ENCODE data around the gene IL17RB.

The IL17RB gene

GRCh38 chr3:53891497-53892285, 45.3 kb downstream of the IL17RB start, which contains the start of gene SELENOK:
Gene SELENOK (minus strand): TSS chr3:53891859.
- TF ChIP-seq REST (IDR thresholded peaks at IDR 0.05; ENCODE audit: insufficient read depth in 1 of 2, low read depth in 2 of 2, low read length in 2 of 2) (no peak), SIN3A (IDR thresholded peaks at IDR 0.05; ENCODE audit: borderline replicate concordance, insufficient read depth, low read length) (peak; percentile 15; the same call in 1 of the 2 replicates), POLR2AphosphoS5 (IDR thresholded peaks at IDR 0.05; ENCODE audit: low read depth, low read length) (peak; percentile 82), FOXP2 (optimal IDR thresholded peaks at IDR 0.05; ENCODE audit: borderline replicate concordance, extremely low read depth, extremely low read length, insufficient read depth) (no peak), TAF1 (IDR thresholded peaks at IDR 0.05; ENCODE audit: borderline replicate concordance, insufficient read depth, low read length) (0 out of 2 replicates have a peak, but pooled peaks have one; percentile 25)

- no peak for TF ChIP-seq FOXP2 (optimal IDR thresholded peaks at IDR 0.05; ENCODE audit: borderline replicate concordance, extremely low read depth, extremely low read length, insufficient read depth)
- no peak for TF ChIP-seq SIN3A (IDR thresholded peaks at IDR 0.05; ENCODE audit: borderline replicate concordance, insufficient read depth, low read length)
- no peak for TF ChIP-seq REST (IDR thresholded peaks at IDR 0.05; ENCODE audit: insufficient read depth in 1 of 2, low read depth in 2 of 2, low read length in 2 of 2)
- no peak for TF ChIP-seq TAF1 (IDR thresholded peaks at IDR 0.05; ENCODE audit: borderline replicate concordance, insufficient read depth, low read length)
- TF ChIP-seq POLR2AphosphoS5 (IDR thresholded peaks at IDR 0.05; ENCODE audit: low read depth, low read length), result no peak
Measured at GRCh38 chr3:53892286-53892637, 45.9 kb downstream of the IL17RB start.

- TF ChIP-seq REST (IDR thresholded peaks at IDR 0.05; ENCODE audit: insufficient read depth in 1 of 2, low read depth in 2 of 2, low read length in 2 of 2) (no peak), SIN3A (IDR thresholded peaks at IDR 0.05; ENCODE audit: borderline replicate concordance, insufficient read depth, low read length) (no peak)
Measured at GRCh38 chr3:53899750-53900149, 53.4 kb downstream of the IL17RB start.

- no peak for TF ChIP-seq SIN3A (IDR thresholded peaks at IDR 0.05; ENCODE audit: borderline replicate concordance, insufficient read depth, low read length)
- no peak for TF ChIP-seq FOXP2 (optimal IDR thresholded peaks at IDR 0.05; ENCODE audit: borderline replicate concordance, extremely low read depth, extremely low read length, insufficient read depth)
- no peak for TF ChIP-seq TAF1 (IDR thresholded peaks at IDR 0.05; ENCODE audit: borderline replicate concordance, insufficient read depth, low read length)
- TF ChIP-seq POLR2AphosphoS5 (IDR thresholded peaks at IDR 0.05; ENCODE audit: low read depth, low read length), result no peak
- no peak for TF ChIP-seq REST (IDR thresholded peaks at IDR 0.05; ENCODE audit: insufficient read depth in 1 of 2, low read depth in 2 of 2, low read length in 2 of 2)
Measured at GRCh38 chr3:53900666-53901331, 54.4 kb downstream of the IL17RB start.

All from PFSK-1 (cell line).